GF-D8 (cell line): ENCODE data around the gene GNPAT.
"Not testable (repeated sequence)": the region's sequence is repeated elsewhere in the genome, so short reads cannot be mapped to it uniquely, and the experiment has no call there.

Experiments used
- DNase-seq: peaks from one replicate; lab custom pipeline; 2025; lab: John Stamatoyannopoulos, UW

Gene GNPAT

DNA sequence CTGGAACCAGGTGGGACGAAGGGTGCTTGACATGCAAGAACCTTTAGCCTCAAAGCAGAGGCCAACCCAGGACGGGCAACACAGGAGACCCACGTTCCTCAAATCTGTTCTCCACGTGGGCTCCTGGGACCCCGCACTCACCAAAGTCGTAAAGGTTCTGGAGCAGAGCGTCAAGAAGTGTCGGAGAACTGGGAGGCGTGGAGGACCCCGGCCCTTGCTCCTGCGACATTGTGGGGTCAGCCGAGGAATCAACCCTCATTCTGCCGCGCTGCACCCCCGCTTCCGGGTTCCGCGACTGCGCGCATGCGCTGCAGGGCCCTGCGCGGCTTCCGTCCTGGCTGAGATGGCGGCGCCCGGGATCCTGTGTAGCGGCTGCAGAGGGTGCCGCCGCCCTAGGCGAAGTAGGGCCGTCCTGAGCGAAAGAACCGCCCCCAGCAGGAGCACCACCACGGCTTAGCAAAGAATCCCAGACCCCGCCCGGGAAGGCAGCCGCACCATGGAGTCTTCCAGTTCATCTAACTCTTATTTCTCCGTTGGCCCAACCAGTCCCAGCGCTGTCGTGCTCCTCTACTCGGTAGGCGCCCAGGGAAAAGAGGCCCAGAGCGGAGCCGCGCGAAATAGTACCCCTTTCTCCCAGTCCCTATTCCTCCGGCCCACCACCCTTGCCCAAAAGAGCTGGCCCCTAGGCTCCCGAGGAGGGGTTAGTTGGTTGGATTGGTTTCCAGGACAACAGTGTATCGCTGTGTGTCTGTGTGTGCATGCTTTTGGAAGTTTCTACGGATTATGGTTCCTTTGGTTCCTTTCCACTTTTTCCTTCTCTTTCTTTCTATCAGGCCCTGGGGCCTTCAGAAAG is at the start of gene GNPAT:
TSS of gene GNPAT (plus strand) at position 330 of the 853 bp plus-strand sequence. CDS start at position 497, 167 bp downstream.
- peak; percentile 40 for DNase-seq

DNA sequence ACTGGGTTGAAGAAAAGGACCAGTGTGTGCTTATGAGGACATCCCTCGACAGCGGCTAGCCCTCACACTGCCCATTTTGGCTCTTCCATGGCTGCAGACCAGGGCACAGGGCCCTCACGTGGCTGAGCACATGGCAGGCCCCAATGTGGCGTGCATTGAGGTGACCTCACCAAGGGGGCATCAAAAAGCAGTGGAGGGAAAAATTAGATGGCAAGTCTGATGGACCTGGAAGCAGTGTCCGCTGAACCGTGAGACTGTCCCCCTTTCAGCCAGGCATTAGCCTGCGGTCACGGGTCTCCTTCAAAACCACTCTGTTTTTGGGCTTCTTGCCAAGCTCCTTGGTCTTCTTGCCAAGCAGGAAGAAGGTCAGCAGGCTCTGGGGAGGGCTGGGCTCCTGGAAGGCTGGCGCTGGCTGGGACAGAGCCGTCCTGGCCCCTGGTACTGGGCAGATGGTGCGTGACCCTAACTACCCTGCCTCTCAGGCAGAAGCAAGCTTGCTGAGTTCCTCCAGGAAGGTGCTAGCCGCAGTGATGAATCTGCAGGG is 48.3 kb upstream of the GNPAT start:
- DNase-seq, result no peak

DNA sequence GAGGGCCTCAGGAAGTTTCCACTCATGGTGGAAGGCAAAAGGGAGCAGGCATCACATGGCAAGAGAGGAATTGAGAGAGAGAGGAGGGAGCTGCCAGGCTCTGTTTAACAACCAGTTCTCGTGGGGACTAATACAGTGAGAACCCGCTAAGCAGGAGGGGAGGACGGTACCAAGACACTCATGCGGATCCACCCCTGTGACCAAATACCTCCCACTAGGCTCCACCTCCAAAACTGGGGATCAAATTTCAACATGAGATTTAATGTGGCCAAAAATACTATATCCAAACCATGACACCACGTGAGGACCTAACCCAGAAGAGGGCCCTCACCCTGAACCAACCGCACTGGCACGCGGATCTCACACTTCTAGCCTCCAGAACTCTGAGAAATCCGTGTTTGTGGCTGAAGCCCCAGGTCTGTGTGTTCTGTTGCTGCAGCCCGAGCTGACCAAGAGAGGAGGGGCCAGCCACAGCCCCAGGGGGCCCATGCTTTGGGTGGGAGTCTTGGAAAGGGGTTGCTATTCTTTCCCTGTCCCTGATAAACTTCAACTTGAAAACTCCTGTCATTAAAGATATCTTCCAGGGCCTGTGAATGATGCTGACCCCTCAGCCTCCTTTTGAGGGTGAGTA is 47.2 kb upstream of the GNPAT start:
- no peak for DNase-seq

DNA sequence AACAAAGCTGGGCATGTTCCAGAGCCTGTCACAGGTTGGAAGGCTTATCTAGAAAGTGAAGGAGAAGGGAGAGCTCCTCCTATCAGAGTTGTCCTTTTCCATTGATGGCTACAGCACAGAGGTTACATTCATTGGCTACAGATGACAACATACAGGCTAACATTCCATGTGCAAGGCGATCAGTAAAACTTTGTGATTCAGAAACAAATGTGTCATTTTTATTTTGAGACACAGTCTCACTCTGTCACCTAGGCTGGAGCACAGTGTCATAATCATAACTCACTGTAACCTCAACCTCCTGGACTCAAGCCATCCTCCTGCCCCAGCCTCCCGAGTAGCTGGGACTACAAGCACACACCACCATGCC is 46.6 kb upstream of the GNPAT start:
- DNase-seq, result no peak

DNA sequence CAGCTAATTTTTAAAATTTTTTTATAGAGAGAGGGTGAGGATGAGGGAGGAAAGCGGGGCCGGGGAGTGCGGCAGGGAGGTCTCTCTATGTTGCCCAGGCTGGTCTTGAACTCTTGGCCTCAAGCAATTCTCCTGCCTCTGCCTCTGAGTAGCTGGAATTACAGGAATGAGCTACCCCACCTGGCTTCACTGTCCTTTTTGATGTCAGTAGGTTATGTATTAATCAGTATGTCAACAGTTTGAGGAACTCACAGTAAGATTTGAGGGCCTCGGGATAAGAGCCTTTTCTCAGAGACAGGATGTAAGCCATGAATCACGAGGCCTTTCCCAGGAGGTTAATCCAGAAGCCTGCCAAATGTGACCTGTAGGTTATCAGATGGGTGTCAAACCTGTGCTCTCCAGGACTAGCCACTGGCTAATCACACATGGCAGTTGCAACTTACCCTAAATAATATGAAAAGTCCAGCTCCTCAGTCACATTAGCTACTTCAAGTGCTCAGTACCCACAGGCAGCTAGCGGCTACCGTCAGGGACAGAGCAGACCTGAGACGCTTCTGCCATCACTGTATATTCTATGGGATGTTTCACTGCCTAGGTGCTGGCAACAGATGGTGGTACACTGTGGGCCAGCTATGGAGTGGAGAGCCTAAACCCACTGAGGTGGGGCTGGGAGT is 46.0 kb upstream of the GNPAT start:
- DNase-seq, result no peak

DNA sequence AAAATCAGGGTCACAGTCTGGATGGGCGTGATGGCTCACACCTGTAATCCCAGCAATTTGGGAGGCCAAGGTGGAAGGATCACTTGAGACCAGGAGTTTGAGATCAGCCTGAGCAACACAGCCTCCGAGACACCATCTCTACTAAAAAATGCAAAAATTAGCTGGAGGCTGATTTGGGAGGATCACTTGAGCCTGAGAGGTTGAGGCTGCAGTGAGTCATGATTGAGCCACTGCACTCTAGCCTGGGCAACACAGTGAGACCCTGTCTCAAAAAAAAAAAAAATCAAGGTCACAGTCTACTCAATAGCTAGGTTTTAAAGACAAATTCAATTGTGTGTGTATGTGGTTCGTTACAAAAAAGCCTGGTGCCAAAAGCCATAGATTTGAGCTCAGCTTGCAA is 44.7 kb upstream of the GNPAT start:
- DNase-seq, result no peak

DNA sequence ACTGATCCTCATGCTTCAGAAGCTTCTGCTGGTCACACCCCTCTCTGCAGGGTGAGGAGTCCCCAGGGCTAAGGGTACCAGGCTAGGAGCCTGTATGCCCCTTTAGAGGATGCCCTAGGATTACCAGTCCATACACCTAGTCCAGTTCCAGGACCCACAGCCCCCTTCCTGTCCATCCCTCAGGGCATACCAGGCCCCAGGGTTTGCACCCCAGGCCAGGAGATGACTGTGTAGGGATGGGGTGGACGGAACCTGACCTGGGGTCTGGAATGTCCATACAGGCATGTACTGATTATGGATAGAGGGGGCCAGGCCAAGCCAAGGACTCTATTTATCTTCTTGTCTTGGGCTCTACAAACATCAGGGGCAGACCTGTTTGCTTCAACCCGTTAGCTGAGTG is 44.3 kb upstream of the GNPAT start:
- no peak for DNase-seq

DNA sequence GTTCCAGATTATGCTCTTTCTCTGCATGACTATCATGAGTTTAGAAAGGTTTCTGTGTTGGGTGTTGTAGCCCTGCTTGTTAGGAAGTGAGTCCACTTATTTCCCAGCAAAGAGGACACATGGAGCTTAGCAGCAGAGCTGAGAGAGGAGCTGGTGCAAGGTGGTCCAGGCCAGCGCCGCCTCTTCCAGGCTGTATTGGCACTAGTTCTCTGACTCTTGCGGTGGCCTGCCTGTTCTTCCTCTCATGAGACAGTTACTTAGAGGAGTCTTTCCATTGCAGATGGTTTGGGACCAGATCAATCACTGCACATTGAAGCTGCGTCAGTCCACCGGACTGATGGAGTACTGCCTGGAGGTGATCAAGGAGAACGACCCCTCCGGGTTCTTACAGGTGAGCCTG is 41.1 kb upstream of the GNPAT start:
- DNase-seq, result no peak

DNA sequence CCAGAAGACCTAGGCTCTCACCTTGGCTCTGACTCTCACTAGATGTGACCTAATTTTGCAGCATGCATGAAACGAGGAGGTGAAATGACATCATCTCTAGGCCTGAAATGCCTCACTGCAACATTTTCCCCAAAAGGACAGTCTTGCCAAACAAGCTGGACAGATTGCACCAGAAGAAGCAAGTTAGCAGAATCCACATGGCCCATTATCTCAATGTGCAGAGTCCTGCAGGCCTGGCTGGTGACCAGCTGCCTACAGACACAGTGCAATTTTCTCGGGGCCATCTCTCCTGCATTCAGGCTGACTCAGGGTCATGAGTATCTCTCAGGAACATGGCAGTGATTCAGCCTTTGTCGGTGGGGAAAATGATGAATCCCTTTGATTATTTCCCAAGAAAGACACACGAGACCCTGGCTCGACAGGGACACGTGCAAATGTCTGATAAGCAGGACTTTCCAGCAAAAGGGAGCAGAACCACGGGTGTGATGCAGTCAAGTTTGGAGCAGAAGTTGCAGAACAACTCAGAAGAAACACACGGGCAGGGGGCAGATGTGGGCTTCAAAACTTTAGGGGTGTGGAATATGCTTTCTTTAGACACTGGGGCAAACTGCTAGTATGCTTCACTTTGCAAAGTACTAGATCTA is 40.5 kb upstream of the GNPAT start:
- DNase-seq, result no peak

DNA sequence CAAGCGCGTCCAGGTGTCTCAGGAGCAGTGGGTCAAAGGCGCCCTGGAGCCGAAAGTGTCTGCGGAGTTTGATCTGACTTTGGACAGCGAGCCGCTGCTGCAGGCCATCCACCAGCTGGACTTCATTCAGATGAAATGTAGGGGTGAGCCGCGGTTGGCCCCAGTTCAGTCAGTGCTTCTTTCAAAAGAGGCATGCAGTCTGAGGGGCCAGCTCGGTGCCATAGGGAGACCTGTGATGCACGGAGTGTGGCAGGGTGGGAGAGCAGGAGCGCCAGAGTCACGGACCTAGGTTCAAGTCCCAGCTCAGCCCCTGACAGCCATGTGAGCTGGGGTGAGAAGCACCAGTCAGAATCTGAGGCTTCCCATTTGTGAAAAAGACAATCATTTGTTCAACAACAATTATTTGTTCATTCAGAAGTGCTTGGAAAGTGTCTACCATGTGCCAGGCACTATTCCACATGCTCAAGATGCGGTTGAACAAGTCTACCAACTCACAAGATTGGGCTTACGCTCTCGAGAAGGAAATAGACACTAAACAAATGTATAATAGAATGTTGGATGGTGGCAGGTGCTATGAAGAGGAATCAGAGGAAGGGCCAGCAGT is 39.5 kb upstream of the GNPAT start:
- DNase-seq, result no peak

DNA sequence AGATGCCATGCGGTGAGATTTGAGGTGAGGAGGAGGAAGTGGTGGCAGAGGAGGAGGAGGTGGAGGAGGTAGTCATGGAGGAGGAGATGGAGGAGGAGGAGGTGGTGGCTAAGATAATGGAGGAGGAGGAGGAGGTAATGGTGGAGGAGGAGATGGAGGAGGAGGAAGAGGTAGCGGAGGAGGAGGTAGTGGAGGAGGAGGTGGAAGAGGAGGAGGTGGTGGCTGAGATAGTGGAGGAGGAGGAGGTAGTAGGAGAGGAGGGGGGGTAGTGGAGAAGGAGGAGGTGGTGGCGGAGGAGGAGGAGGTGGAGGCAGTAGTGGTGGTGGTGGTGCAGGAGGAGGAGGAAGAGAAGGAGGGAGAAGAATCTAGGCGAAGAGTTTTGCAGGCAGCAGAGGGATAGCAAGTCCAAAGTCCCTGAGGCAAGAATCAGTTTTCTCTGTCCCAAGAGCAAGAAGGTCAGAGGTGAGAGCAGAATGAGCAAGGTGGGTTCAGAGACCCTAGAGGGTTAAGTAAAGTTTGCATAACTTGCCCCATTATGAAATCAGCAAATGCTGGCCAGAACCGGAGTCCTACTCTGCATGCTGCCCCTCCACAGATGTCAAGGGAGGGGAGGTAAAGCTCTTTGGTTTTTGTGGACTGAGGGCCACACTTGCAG is 38.9 kb upstream of the GNPAT start:
- no peak for DNase-seq

DNA sequence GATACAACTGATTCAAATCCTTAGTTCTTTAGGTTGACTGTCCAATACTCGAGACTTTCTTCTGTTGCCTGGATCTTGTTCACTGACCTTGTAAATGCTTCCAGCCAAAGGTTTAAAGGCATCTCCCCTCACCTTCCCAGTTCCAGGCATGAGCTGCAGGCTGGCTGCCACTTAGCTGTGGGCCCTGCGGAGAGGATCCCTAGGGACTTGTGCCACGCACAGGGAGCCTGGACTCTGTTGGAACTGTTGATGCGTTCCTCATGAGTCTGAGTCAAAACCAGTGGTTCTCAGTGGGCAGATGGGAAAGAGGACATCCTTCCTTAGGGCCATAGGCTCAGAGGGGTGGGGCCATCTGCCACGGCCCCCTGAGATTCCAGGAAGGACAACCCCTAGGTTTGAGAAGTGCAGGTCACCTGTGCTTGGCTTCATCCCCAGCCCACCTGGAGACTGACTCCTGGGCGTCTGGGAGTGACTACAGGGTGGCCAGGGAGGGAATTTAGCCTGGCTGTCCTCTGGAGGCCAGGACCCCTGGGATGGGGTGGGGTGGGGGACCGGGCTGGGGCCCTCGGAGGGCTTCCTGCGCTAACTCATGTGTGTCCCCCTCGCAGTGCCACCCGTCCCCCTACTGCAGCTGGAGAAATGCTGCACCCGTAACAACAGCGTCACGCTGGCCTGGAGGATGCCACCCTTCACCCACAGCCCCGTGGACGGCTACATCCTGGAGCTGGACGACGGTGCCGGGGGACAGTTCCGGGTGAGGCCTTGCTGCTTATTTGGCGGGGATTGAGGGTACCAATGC is 37.6 kb upstream of the GNPAT start:
- no peak for DNase-seq

DNA sequence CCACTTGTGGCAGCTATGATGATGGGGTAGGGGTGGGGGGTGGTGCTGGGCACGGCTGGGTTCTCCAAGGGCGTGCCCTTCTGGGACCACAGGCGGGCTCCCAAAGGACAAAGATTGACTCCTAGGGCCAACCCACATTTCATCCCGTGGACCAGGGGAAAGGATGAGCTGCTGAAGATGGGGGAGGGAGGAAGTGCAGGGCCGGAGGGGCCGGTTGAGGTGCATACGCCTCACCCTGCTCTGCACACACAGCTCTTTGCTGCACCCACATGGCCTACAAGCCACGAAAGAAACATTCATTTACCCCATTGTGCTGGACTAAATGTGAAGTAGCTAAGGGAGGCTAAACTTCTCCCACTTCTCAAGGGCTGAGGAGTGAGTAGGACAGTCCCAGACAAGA is 34.2 kb upstream of the GNPAT start:
- DNase-seq, result no peak

DNA sequence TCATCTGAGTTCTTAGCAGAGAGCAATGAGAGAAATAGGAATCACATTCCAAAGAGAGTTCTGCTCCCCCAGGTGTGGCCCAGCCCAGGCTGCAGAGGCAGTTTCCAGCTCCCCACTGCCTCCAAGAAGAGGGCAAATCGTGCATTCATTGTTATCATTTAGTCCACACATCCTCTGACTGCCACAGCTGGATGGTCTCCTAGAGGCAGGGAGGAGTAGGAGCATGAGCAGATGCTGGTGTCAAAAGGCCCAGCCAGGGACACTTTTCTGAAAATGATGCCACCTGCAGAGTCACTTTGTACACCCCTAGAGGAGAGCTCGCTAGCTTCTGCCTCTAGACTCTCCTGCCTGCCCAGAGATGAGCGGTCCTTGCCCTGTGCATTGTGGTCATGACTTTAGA is 33.6 kb upstream of the GNPAT start:
- no peak for DNase-seq

DNA sequence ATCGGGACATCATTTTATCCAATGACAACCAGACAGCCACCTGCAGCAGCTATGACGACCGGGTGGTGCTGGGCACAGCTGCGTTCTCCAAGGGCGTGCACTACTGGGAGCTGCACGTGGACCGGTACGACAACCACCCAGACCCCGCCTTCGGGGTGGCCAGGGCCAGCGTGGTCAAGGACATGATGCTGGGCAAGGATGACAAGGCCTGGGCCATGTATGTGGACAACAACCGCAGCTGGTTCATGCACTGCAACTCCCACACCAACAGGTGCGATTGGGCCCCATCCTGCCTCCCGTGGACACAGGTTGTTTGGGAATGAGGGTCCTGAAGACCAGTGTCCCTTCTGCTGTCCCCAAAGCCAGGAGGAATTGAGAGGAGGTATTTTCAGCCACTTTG is 32.0 kb upstream of the GNPAT start:
- DNase-seq, result no peak

DNA sequence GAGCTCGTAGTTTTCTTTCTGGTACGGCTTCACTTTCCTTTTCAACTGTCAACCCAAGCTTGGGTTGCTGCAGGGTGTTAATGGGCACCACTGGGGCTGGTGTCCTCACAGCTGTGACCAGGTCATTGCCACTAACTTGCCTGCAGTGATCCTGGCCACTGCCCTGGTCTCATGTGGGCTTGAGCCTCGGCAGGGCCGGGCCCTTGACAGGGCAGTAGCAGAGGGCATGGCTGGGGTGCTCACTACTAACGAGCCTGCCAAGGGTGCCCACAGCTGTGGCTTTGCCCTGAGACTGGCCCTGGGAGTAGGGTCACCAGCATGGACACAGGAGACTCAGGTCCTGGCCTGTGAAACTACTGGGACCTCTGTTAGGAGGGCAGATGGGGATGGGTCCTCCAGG is 31.5 kb upstream of the GNPAT start:
- no peak for DNase-seq

DNA sequence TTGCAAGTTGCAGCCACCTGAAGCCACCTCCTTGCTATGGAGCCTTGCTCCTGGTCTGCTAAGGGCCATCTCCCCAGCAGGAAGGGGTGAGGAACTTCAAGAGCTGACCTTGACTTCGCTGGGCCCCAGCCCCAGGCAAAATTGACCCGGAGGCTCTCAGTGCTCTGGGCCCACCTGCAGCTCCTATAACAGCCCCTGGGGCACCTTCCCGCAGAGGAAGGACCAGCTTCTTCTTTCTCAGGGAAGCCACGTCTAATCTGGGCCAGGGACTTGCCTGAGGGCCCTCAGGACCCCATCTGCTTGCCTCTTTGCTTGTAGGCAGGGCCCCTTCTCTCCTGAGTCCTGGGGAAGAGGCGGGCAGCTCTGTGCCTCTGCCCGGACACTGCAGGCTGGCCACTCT is 30.9 kb upstream of the GNPAT start:
- no peak for DNase-seq

DNA sequence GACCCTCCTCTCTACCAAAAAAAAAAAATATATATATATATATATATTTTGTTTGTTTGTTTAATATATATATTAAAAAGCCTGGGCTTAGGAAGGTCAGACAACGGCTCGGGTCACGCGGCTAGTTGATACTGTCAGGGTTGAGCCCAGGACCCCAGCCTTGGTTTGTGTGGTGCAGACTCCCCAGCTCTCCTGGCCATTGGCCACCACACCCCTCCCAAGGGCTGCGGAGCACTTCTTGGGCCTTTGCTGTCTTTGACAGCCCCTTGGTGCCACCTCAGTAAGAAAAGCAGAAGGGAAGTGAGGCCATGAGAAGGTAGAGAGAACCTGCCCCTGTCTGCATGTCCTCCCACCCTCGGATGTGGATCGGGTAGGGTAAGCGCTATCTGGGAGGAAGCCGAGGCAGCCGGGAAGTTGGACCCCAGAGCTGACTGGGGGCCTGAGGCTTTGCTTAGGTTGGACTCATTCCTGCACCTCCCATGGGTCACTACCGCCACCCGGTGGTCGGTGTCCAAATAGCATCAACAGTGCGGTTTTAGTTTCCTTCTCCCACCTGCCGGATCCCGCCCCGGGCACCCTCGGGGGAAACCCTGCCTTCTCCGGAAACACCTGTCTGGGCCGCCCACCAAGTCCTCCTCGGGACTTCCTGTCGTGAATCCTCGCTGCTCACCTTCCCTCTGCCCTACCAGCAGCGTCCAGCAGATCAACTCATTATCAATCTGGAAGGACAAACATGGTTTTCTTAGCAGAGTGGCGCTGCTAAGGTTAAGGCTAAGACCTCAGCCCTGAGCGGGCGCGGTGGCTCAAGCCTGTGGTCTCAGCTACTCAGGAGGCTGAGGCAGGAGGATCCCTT is 29.8 kb upstream of the GNPAT start:
- peak; percentile 28 for DNase-seq

DNA sequence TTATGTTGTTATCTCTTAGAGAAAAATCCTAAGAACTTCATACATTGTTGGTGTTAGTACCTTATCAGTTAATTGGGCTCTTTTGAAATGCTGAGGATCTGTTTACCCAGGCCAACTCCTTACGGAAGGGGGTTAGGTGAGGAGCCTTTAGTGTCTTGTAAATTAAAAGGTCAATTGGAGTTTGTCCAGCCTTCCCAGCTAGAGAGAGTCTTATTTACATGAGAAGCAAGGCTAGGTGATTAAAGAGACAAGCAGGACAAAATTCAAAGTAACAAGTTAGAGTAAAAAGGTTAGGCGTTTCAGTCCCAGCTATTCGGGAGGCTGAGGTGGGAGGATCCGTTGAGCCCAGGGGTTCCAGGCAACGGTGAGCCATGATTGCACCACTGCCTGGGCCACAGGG is 28.7 kb upstream of the GNPAT start:
- DNase-seq, result not testable (repeated sequence)
